ENCODE results near the gene MAD1L1.
"Not testable (repeated sequence)": the region's sequence is repeated elsewhere in the genome, so short reads cannot be mapped to it uniquely, and the experiment has no call there.

DNA sequence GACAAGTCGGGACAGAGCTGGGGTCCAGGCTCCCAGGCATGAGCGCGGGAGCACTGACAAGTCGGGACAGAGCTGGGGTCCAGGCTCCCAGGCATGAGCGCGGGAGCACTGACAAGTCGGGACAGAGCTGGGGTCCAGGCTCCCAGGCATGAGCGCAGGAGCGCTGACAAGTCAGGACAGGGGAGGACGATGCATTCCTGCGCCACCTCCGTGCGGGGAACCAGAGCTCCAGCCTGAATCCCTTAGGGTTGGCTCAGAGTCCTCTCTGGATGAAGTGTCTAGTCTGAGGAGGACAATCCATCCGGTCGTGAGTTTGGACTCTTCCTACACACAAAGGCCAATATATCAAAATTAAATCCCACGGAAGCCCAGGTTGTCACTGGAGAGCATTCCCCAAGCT lies 196.5 kb downstream of the MAD1L1 start:
- TF ChIP-seq, protein P1, sequence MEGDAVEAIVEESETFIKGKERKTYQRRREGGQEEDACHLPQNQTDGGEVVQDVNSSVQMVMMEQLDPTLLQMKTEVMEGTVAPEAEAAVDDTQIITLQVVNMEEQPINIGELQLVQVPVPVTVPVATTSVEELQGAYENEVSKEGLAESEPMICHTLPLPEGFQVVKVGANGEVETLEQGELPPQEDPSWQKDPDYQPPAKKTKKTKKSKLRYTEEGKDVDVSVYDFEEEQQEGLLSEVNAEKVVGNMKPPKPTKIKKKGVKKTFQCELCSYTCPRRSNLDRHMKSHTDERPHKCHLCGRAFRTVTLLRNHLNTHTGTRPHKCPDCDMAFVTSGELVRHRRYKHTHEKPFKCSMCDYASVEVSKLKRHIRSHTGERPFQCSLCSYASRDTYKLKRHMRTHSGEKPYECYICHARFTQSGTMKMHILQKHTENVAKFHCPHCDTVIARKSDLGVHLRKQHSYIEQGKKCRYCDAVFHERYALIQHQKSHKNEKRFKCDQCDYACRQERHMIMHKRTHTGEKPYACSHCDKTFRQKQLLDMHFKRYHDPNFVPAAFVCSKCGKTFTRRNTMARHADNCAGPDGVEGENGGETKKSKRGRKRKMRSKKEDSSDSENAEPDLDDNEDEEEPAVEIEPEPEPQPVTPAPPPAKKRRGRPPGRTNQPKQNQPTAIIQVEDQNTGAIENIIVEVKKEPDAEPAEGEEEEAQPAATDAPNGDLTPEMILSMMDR (IDR thresholded peaks at IDR 0.05), result not testable (repeated sequence)
- not testable (repeated sequence) for TF ChIP-seq POLR2A, EP300 (IDR thresholded peaks at IDR 0.05)
